HepG2 (cell line): ENCODE data around the gene TMEM9.

Source experiments
- BRD4 ChIP-seq: sonication (generic); formaldehyde crosslinking; IDR thresholded peaks from 2 replicates; pipeline ENCODE4 v1.4.0; 2020; ENCODE audit warnings: missing genetic modification reagents
- CTCF ChIP-seq: sonication (generic); formaldehyde crosslinking; IDR thresholded peaks from 2 replicates; pipeline ENCODE4 v1.5.0; 2020; ENCODE audit warnings: mild to moderate bottlenecking, missing genetic modification reagents, moderate library complexity
- EHMT2 ChIP-seq: fragments of 200-600 bp; sonication (generic); IDR thresholded peaks from 2 replicates; pipeline ENCODE4 v1.7.0; 2017; ENCODE audit warnings: antibody characterized with exemption, low read depth, low read length, borderline replicate concordance
- REST ChIP-seq, 2 experiments: IDR thresholded peaks; 2 replicates each; pipeline ENCODE4 v1.6.1; 2011 to 2012; ENCODE audit warnings: low read length in 2 of 2, borderline replicate concordance in 1 of 2, low read depth in 1 of 2, mild to moderate bottlenecking in 1 of 2, moderate library complexity in 1 of 2
- SMAD1 ChIP-seq: sonication (generic); formaldehyde crosslinking; IDR thresholded peaks from 2 replicates; pipeline ENCODE4 v1.4.0; 2020; ENCODE audit warnings: missing genetic modification reagents, low read depth, mild to moderate bottlenecking, borderline replicate concordance
- TAF1 ChIP-seq: sonication (generic); formaldehyde crosslinking; IDR thresholded peaks from 2 replicates; pipeline ENCODE4 v1.4.0; 2020; ENCODE audit warnings: missing genetic modification reagents
- YEATS4 ChIP-seq: sonication (generic); formaldehyde crosslinking; IDR thresholded peaks from 2 replicates; pipeline ENCODE4 v1.4.0; 2020; ENCODE audit warnings: missing genetic modification reagents, borderline replicate concordance
- ZNF18 ChIP-seq: sonication (generic); formaldehyde crosslinking; IDR thresholded peaks from 2 replicates; pipeline ENCODE4 v1.8.0; 2022; ENCODE audit warnings: mild to moderate bottlenecking, missing genetic modification reagents; ENCODE audit not compliant: insufficient replicate concordance
- ZNF274 ChIP-seq: sonication (generic); formaldehyde crosslinking; IDR thresholded peaks from 2 replicates; pipeline ENCODE4 v1.5.1; 2020; ENCODE audit warnings: mild to moderate bottlenecking, missing genetic modification reagents
- ZNF335 ChIP-seq: sonication (generic); formaldehyde crosslinking; IDR thresholded peaks from 2 replicates; pipeline ENCODE4 v1.4.0; 2020; ENCODE audit warnings: missing genetic modification reagents

GRCh38 chr1:201091256-201091655, 63.0 kb downstream of the TMEM9 start:
- no peak for TF ChIP-seq BRD4 (CRISPR knock-in tag)
- TF ChIP-seq ZNF274 (CRISPR knock-in tag): no peak
- no peak for TF ChIP-seq YEATS4 (CRISPR knock-in tag)
- no peak for TF ChIP-seq REST (IDR thresholded peaks at IDR 0.05; ENCODE audit: borderline replicate concordance in 1 of 2, low read depth in 1 of 2, low read length in 2 of 2)
- no peak for TF ChIP-seq EHMT2
- no peak for TF ChIP-seq ZNF18 (CRISPR knock-in tag)
- TF ChIP-seq CTCF (CRISPR knock-in tag): no peak
- no peak for TF ChIP-seq SMAD1 (CRISPR knock-in tag)
- no peak for TF ChIP-seq ZNF335 (CRISPR knock-in tag)
- no peak for TF ChIP-seq TAF1
